CD4-positive, alpha-beta T cell treated with Interleukin-21 for 1 hour (primary cell): ENCODE results near the gene INSR.
"Not testable (repeated sequence)": the region's sequence is repeated elsewhere in the genome, so short reads cannot be mapped to it uniquely, and the experiment has no call there.

ENCODE experiments used
- DNase-seq: peaks from one replicate; pipeline ENCODE4 v3.0.0-alpha.2; 2020

Gene INSR

GRCh38 chr19:7215176-7215575, 79.0 kb downstream of the INSR start:
- no peak for DNase-seq

- no peak for DNase-seq
Observed at GRCh38 chr19:7214324-7215089, 79.7 kb downstream of the INSR start.

GRCh38 chr19:7213628-7214323, 80.4 kb downstream of the INSR start:
- no peak for DNase-seq

- no peak for DNase-seq
Observed at GRCh38 chr19:7211191-7211951, 82.8 kb downstream of the INSR start.

- no peak for DNase-seq
Observed at GRCh38 chr19:7210359-7210758, 83.9 kb downstream of the INSR start.

- DNase-seq, result not testable (repeated sequence)
Observed at GRCh38 chr19:7209597-7210325, 84.5 kb downstream of the INSR start.

- DNase-seq, result not testable (repeated sequence)
Observed at GRCh38 chr19:7209036-7209435, 85.2 kb downstream of the INSR start.

- DNase-seq, result no peak
Observed at GRCh38 chr19:7203332-7203731, 90.9 kb downstream of the INSR start.

GRCh38 chr19:7202888-7203287, 91.3 kb downstream of the INSR start:
- DNase-seq, result no peak

- DNase-seq, result no peak
Observed at GRCh38 chr19:7200736-7201135, 93.5 kb downstream of the INSR start.

- no peak for DNase-seq
Observed at GRCh38 chr19:7199613-7200533, 94.3 kb downstream of the INSR start.

- peak; percentile 92 for DNase-seq
Observed at GRCh38 chr19:7197760-7198696, 96.2 kb downstream of the INSR start.

- peak; percentile 86 for DNase-seq
Observed at GRCh38 chr19:7197119-7197759, 97.0 kb downstream of the INSR start.

GRCh38 chr19:7196763-7197118, 97.5 kb downstream of the INSR start:
- DNase-seq, result no peak

GRCh38 chr19:7195046-7195445, 99.2 kb downstream of the INSR start:
- DNase-seq, result no peak

- DNase-seq, result no peak
Observed at GRCh38 chr19:7194566-7194965, 99.6 kb downstream of the INSR start.

- DNase-seq, result peak; percentile 64
Observed at GRCh38 chr19:7191946-7192691, 102.1 kb downstream of the INSR start.

GRCh38 chr19:7188698-7189629, 105.2 kb downstream of the INSR start:
- no peak for DNase-seq
